ENCODE data around the gene ATAD5.

Gene ATAD5

GRCh38 chr17:30939051-30939689 lies 107.4 kb downstream of the ATAD5 start:
- TF ChIP-seq, protein P1, sequence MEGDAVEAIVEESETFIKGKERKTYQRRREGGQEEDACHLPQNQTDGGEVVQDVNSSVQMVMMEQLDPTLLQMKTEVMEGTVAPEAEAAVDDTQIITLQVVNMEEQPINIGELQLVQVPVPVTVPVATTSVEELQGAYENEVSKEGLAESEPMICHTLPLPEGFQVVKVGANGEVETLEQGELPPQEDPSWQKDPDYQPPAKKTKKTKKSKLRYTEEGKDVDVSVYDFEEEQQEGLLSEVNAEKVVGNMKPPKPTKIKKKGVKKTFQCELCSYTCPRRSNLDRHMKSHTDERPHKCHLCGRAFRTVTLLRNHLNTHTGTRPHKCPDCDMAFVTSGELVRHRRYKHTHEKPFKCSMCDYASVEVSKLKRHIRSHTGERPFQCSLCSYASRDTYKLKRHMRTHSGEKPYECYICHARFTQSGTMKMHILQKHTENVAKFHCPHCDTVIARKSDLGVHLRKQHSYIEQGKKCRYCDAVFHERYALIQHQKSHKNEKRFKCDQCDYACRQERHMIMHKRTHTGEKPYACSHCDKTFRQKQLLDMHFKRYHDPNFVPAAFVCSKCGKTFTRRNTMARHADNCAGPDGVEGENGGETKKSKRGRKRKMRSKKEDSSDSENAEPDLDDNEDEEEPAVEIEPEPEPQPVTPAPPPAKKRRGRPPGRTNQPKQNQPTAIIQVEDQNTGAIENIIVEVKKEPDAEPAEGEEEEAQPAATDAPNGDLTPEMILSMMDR (IDR thresholded peaks at IDR 0.05; ENCODE audit: low read depth, low read length): no peak

GRCh38 chr17:30942308-30943079 lies 110.7 kb downstream of the ATAD5 start:
- H3K9me3 ChIP-seq (ENCODE audit: severe bottlenecking): no peaks in the 10 kb centered on the region
- no peak overlapping the region for H3K27ac ChIP-seq
- no peaks in the 10 kb centered on the region for H3K36me3 ChIP-seq
- no peak for DNase-seq
- no peak overlapping the region for H3K4me3 ChIP-seq (ENCODE audit: low read depth, low read length)
- TF ChIP-seq, protein P1 (IDR thresholded peaks at IDR 0.05; ENCODE audit: low read depth, low read length): no peak
- H3K27me3 ChIP-seq (ENCODE audit: insufficient read depth, low read depth, severe bottlenecking): no peaks in the 10 kb centered on the region

More at GRCh38 chr17:30939051-30939689, 107.4 kb downstream of the ATAD5 start:
- Histone ChIP-seq H3K9me3 (ENCODE audit: severe bottlenecking) (no peaks in the 10 kb centered on the region), H3K27me3 (ENCODE audit: insufficient read depth, low read depth, severe bottlenecking) (no peaks in the 10 kb centered on the region), H3K27ac (no peak overlapping the region), H3K4me3 (ENCODE audit: low read depth, low read length) (no peak overlapping the region), H3K36me3 (no peaks in the 10 kb centered on the region)
- DNase-seq: no peak

Measured in WERI-Rb-1 (cell line).